H1 (cell line): ENCODE results near the gene SMARCC2. TPM values are rescaled to one million over a fixed set of nuclear protein-coding genes. Genes with fewer than 3 reads are reported as not detected.

Source experiments
- CTCF ChIA-PET: fragments of 300-600 bp; sonication (Branson Sonifier 250); formaldehyde crosslinking; loops from one replicate; lab custom pipeline; 2021; ENCODE audit not compliant: partially characterized antibody; lab: Charles Lee
- POLR2A ChIA-PET: fragments of 300-600 bp; sonication (Branson Sonifier 250); formaldehyde crosslinking; loops from one replicate; lab custom pipeline; 2021; ENCODE audit warnings: inconsistent platforms; ENCODE audit not compliant: partially characterized antibody; lab: Charles Lee
- DNase-seq, 2 experiments: peaks; one replicate each; pipeline versions ENCODE4 v3.0.0 to v3.0.0-alpha.2; 2010 to 2022; ENCODE audit warnings: low spot score in 2 of 2, low read depth in 1 of 2, mixed read lengths in 1 of 2
- FAIRE-seq: peaks from 2 replicates; lab custom pipeline; 2011; peaks lifted over from hg19 to GRCh38; lab: Jason Lieb, UNC
- H2AFZ ChIP-seq: 2 replicates; pipeline ENCODE4 v1.8.1; 2012; ENCODE audit warnings: low read length, inconsistent platforms
- H2AK5ac ChIP-seq: 2 replicates; pipeline ENCODE4 v1.6.1; 2013; ENCODE audit warnings: low read depth, low read length
- H2BK120ac ChIP-seq: replicated peaks from 2 replicates; pipeline ENCODE3; 2013; ENCODE audit warnings: low read depth, low read length, inconsistent platforms
- H2BK12ac ChIP-seq: 2 replicates; pipeline ENCODE4 v1.6.1; 2013; ENCODE audit warnings: low read depth, low read length
- H2BK15ac ChIP-seq: 2 replicates; pipeline ENCODE4 v1.6.1; 2013; ENCODE audit warnings: low read length
- H2BK20ac ChIP-seq: 2 replicates; pipeline ENCODE4 v1.6.1; 2013; ENCODE audit warnings: low read length
- H2BK5ac ChIP-seq: 2 replicates; pipeline ENCODE4 v1.6.1; 2013; ENCODE audit warnings: low read depth, low read length
- H3K14ac ChIP-seq: 2 replicates; pipeline ENCODE4 v1.6.1; 2013; ENCODE audit warnings: inconsistent platforms; ENCODE audit not compliant: insufficient read length
- H3K18ac ChIP-seq: 2 replicates; pipeline ENCODE4 v1.6.1; 2013; ENCODE audit warnings: low read length; ENCODE audit errors: extremely low read depth
- H3K23ac ChIP-seq: 2 replicates; pipeline ENCODE4 v1.6.1; 2013; ENCODE audit warnings: inconsistent platforms; ENCODE audit not compliant: insufficient read length
- H3K23me2 ChIP-seq: 2 replicates; pipeline ENCODE4 v1.6.1; 2013; ENCODE audit warnings: low read depth, low read length
- H3K27ac ChIP-seq: 2 replicates; pipeline ENCODE4 v1.6.1; 2011; ENCODE audit warnings: low read depth, low read length, inconsistent platforms
- H3K27me3 ChIP-seq, 4 experiments: replicated peaks in 1 of 4; 1 replicate in 1 of 4; 2 replicates in 3 of 4; pipeline versions ENCODE4 v1.6.1 to v1.8.1; 2011 to 2013; ENCODE audit warnings: low read length in 3 of 4, mild to moderate bottlenecking in 3 of 4, inconsistent platforms in 2 of 4, mixed read lengths in 2 of 4, moderate library complexity in 1 of 4; ENCODE audit not compliant: control insufficient read depth in 3 of 4, insufficient read depth in 3 of 4; ENCODE audit errors: extremely low read depth in 1 of 4
- H3K36me3 ChIP-seq, 4 experiments: 2 replicates each; pipeline versions ENCODE4 v1.6.1 to v1.8.1; 2011 to 2013; ENCODE audit warnings: mild to moderate bottlenecking in 4 of 4, low read length in 3 of 4, moderate library complexity in 2 of 4, control low read depth in 1 of 4, inconsistent platforms in 1 of 4; ENCODE audit not compliant: insufficient read depth in 4 of 4, control insufficient read depth in 2 of 4
- H3K4ac ChIP-seq: replicated peaks from 2 replicates; pipeline ENCODE3; 2013; ENCODE audit warnings: low read length, low read depth, mixed read lengths, inconsistent platforms; ENCODE audit not compliant: insufficient read length
- H3K4me1 ChIP-seq, 4 experiments: replicated peaks in 1 of 4; 1 replicate in 1 of 4; 2 replicates in 3 of 4; pipeline versions ENCODE4 v1.6.1 to v1.8.1; 2011 to 2013; ENCODE audit warnings: low read length in 3 of 4, inconsistent platforms in 2 of 4, mixed read lengths in 1 of 4; ENCODE audit not compliant: insufficient read depth in 4 of 4, control insufficient read depth in 3 of 4
- H3K4me2 ChIP-seq, 2 experiments: 2 replicates each; pipeline versions ENCODE4 v1.6.1 to v1.8.1; 2011 to 2013; ENCODE audit warnings: low read depth in 2 of 2, low read length in 2 of 2, control low read depth in 1 of 2, inconsistent platforms in 1 of 2, mild to moderate bottlenecking in 1 of 2; ENCODE audit not compliant: insufficient read depth in 1 of 2
- H3K4me3 ChIP-seq, 4 experiments: fragments of 200-600, 300-600 bp in 1 of 4; sonication (generic), shearing (Covaris generic), sonication (Bioruptor Twin) in 1 of 4; 2 replicates each; pipeline versions ENCODE4 v1.5.1 to v1.8.1; 2011 to 2016; ENCODE audit warnings: low read length in 4 of 4, low read depth in 3 of 4, control low read depth in 2 of 4, inconsistent platforms in 2 of 4, mild to moderate bottlenecking in 2 of 4, mixed read lengths in 1 of 4, moderate library complexity in 1 of 4; ENCODE audit not compliant: insufficient read depth in 2 of 4; ENCODE audit errors: extremely low read depth in 1 of 4
- H3K56ac ChIP-seq: replicated peaks from 2 replicates; pipeline ENCODE3; 2013; ENCODE audit warnings: low read depth, mild to moderate bottlenecking, mixed read lengths, low read length, inconsistent platforms; ENCODE audit not compliant: insufficient read length
- H3K79me1 ChIP-seq: 2 replicates; pipeline ENCODE4 v1.6.1; 2013; ENCODE audit warnings: low read depth, low read length, control low read depth
- H3K79me2 ChIP-seq, 2 experiments: 2 replicates each; pipeline versions ENCODE4 v1.6.1 to v1.8.1; 2012 to 2013; ENCODE audit warnings: low read length in 2 of 2, mild to moderate bottlenecking in 2 of 2, inconsistent platforms in 1 of 2; ENCODE audit not compliant: insufficient read depth in 2 of 2, control insufficient read depth in 1 of 2
- H3K9ac ChIP-seq, 4 experiments: replicated peaks in 1 of 4; 1 replicate in 1 of 4; 2 replicates in 3 of 4; pipeline versions ENCODE4 v1.6.1 to v1.8.1; 2011 to 2013; ENCODE audit warnings: low read depth in 3 of 4, low read length in 3 of 4, control low read depth in 2 of 4, mild to moderate bottlenecking in 2 of 4, moderate library complexity in 2 of 4, inconsistent platforms in 1 of 4; ENCODE audit errors: extremely low read depth in 1 of 4
- H3K9me3 ChIP-seq, 2 experiments: 2 replicates each; pipeline versions ENCODE4 v1.6.1 to v1.8.1; 2012 to 2013; ENCODE audit warnings: mild to moderate bottlenecking in 2 of 2, moderate library complexity in 2 of 2, control low read depth in 1 of 2, inconsistent platforms in 1 of 2, low read depth in 1 of 2, low read length in 1 of 2, mixed read lengths in 1 of 2; ENCODE audit not compliant: insufficient read depth in 2 of 2
- H4K20me1 ChIP-seq, 2 experiments: replicated peaks in 1 of 2; 2 replicates each; pipeline versions ENCODE3 to v1.8.1; 2011 to 2013; ENCODE audit warnings: inconsistent platforms in 2 of 2, low read length in 2 of 2, mild to moderate bottlenecking in 1 of 2; ENCODE audit not compliant: insufficient read depth in 2 of 2, control insufficient read depth in 1 of 2
- H4K5ac ChIP-seq: 2 replicates; pipeline ENCODE4 v1.6.1; 2013; ENCODE audit warnings: low read length, low read depth, mixed read lengths, inconsistent platforms; ENCODE audit not compliant: insufficient read length
- H4K8ac ChIP-seq: 2 replicates; pipeline ENCODE4 v1.8.0; 2013; ENCODE audit warnings: mild to moderate bottlenecking, moderate library complexity, low read length, inconsistent platforms; ENCODE audit not compliant: insufficient read depth; ENCODE audit errors: extremely low read depth
- H4K91ac ChIP-seq: replicated peaks from 2 replicates; pipeline ENCODE3; 2013; ENCODE audit warnings: low read length, mixed read lengths, inconsistent platforms; ENCODE audit not compliant: insufficient read length
- BACH1 ChIP-seq: IDR thresholded peaks from 2 replicates; pipeline ENCODE4 v1.6.1; 2012; ENCODE audit warnings: low read length, improper control_type of control experiment
- CHD2 ChIP-seq: IDR thresholded peaks from 2 replicates; pipeline ENCODE4 v1.6.1; 2012; ENCODE audit warnings: low read length, improper control_type of control experiment
- EGR1 ChIP-seq: IDR thresholded peaks from 2 replicates; pipeline ENCODE4 v1.6.1; 2011; ENCODE audit warnings: low read depth, low read length, borderline replicate concordance
- EZH2 ChIP-seq: fragments of 200-600 bp; sonication (generic); IDR thresholded peaks from 2 replicates; pipeline ENCODE4 v1.7.1; 2012; ENCODE audit warnings: low read depth, mild to moderate bottlenecking, moderate library complexity, low read length, inconsistent platforms; ENCODE audit not compliant: severe bottlenecking
- GABPA ChIP-seq: IDR thresholded peaks from 2 replicates; pipeline ENCODE4 v1.6.1; 2011; ENCODE audit warnings: mild to moderate bottlenecking, low read length, moderate library complexity, borderline replicate concordance; ENCODE audit not compliant: insufficient read depth
- JUN ChIP-seq: IDR thresholded peaks from 2 replicates; pipeline ENCODE4 v1.6.1; 2011; ENCODE audit warnings: low read depth, mild to moderate bottlenecking, improper control_type of control experiment, low read length
- JUND ChIP-seq: IDR thresholded peaks from 2 replicates; pipeline ENCODE4 v1.6.1; 2011; ENCODE audit warnings: mild to moderate bottlenecking, improper control_type of control experiment, low read length
- POLR2A ChIP-seq, 2 experiments: IDR thresholded peaks; 1 replicate in 1 of 2; 2 replicates in 1 of 2; pipeline ENCODE4 v1.6.1; 2011; ENCODE audit warnings: low read depth in 2 of 2, low read length in 2 of 2, mild to moderate bottlenecking in 2 of 2; ENCODE audit errors: control extremely low read depth in 1 of 2
- RFX5 ChIP-seq: IDR thresholded peaks from 2 replicates; pipeline ENCODE4 v1.6.1; 2011; ENCODE audit warnings: low read depth, low read length, improper control_type of control experiment, borderline replicate concordance
- SIN3A ChIP-seq, 2 experiments: IDR thresholded peaks in 1 of 2; conservative IDR thresholded peaks in 1 of 2; 2 replicates each; pipeline ENCODE4 v1.6.1; 2011 to 2012; ENCODE audit warnings: low read length in 2 of 2, improper control_type of control experiment in 1 of 2, low read depth in 1 of 2, mild to moderate bottlenecking in 1 of 2
- ZNF274 ChIP-seq: IDR thresholded peaks from 2 replicates; pipeline ENCODE4 v1.7.0; 2012; ENCODE audit warnings: low read length, borderline replicate concordance; ENCODE audit errors: extremely low read depth
- WGBS, 2 experiments: shearing (Covaris generic) in 1 of 2; methylation state at CpG; one replicate each; pipeline versions ENCODE4 v1.1.6 to v1.1.7; 2013 to 2015; ENCODE audit warnings: low lambda C conversion rate in 2 of 2, mixed read lengths in 2 of 2, inconsistent platforms in 1 of 2, low coverage in 1 of 2, missing lambda C conversion rate in 1 of 2; ENCODE audit not compliant: insufficient replicate concordance in 2 of 2, insufficient coverage in 1 of 2, insufficient read length in 1 of 2; ENCODE audit errors: extremely low coverage in 1 of 2, missing lambda C conversion rate in 1 of 2; 5-methylcytosine and 5-hydroxymethylcytosine counted together
- polyA plus RNA-seq, 7 experiments: library from polyadenylated mRNA; depleted of rRNA in 3 of 7; stranded (reverse) in 5 of 7; unstranded in 2 of 7; fragments of >200 nt in 5 of 7; fragments of 200-250 nt in 2 of 7; gene quantifications; 1 replicate in 5 of 7; 2 replicates in 1 of 7; 4 replicates in 1 of 7; pipeline versions ENCODE4 v1.2.1 to v1.2.3, GENCODE V29; 2011 to 2013; ENCODE audit warnings: missing spikeins in 2 of 7, mixed read lengths in 2 of 7
- total RNA-seq: library from RNA; stranded (reverse); fragmentation: NEBNext Ultra II Directional; extraction: Animal tissue kit (Norgen Biotek cat#: 25700); gene quantifications from 2 replicates; pipeline ENCODE4 v1.2.1, GENCODE V29; 2021
- TF ChIP-seq, protein P1 (sequence below): IDR thresholded peaks from 2 replicates; pipeline ENCODE4 v1.6.1; 2012; ENCODE audit warnings: low read length, inconsistent platforms
- TF ChIP-seq, protein P2 (sequence below): IDR thresholded peaks from 2 replicates; pipeline ENCODE4 v1.6.1; 2012; ENCODE audit warnings: inconsistent platforms

Gene SMARCC2
- total and polyA plus RNA-seq, 2 of the 8 experiments (the other 6 are each of a cell fraction or from before 2014, with no cell fraction given) = 33.9 to 78.5 TPM

DNA sequence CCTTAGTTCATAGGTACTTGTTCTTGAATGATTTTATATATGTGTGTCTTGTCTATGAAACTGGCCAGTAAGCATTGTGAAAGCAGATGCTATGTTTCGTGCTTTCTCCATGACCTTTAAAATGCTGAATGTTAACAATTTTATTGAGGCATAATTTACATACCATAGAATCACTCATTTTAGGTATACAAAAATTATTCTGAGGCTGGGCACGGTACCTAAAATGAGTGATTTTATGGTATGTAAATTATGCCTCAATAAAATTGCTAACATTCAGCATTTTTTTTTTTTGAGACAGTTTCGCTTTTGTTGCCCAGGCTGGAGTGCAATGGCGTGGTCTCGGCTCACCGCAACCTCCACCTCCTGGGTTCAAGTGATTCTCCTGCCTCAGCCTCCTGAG, 54.4 kb downstream of the SMARCC2 start:
- Histone ChIP-seq H3K4me1 (no peaks in the 10 kb centered on the region), H2AFZ (no peak overlapping the region), H3K56ac (no peak overlapping the region), H4K91ac (no peak overlapping the region), H4K5ac (no peak overlapping the region), H3K36me3 (peaks cover 25 to 79% (median 63%) of the 10 kb centered on the region in 4 experiments), H3K9ac (no peak overlapping the region), H4K8ac (no peak overlapping the region), H3K18ac (no peak overlapping the region), H2BK15ac (no peak overlapping the region), H3K4ac (no peak overlapping the region), H2AK5ac (no peak overlapping the region), H4K20me1 (no peaks in the 10 kb centered on the region), H3K9me3 (no peaks in the 10 kb centered on the region; a peak in 1 of 4 replicates), H3K79me1 (no peaks in the 10 kb centered on the region), H2BK20ac (no peak overlapping the region), H3K4me3 (no peak overlapping the region), H3K27ac (no peak overlapping the region), H3K14ac (no peak overlapping the region), H3K23me2 (no peaks in the 10 kb centered on the region), H3K4me2 (no peak overlapping the region), H2BK120ac (no peak overlapping the region), H2BK5ac (no peak overlapping the region), H3K23ac (no peak overlapping the region), H2BK12ac (no peak overlapping the region), H3K27me3 (no peaks in the 10 kb centered on the region), H3K79me2 (peaks cover 0 to 5% of the 10 kb centered on the region in 2 experiments; a peak in 1 of 4 replicates)
- FAIRE-seq (no peak), DNase-seq (no peak)
- TF ChIP-seq, protein P1, sequence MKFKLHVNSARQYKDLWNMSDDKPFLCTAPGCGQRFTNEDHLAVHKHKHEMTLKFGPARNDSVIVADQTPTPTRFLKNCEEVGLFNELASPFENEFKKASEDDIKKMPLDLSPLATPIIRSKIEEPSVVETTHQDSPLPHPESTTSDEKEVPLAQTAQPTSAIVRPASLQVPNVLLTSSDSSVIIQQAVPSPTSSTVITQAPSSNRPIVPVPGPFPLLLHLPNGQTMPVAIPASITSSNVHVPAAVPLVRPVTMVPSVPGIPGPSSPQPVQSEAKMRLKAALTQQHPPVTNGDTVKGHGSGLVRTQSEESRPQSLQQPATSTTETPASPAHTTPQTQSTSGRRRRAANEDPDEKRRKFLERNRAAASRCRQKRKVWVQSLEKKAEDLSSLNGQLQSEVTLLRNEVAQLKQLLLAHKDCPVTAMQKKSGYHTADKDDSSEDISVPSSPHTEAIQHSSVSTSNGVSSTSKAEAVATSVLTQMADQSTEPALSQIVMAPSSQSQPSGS = no peak
- TF ChIP-seq EGR1 (no peak), ZNF274 (no peak), EZH2 (no peak), GABPA (no peak), JUN (no peak), POLR2A (IDR thresholded peaks at IDR 0.05; ENCODE audit: control extremely low read depth in 1 of 2, low read depth in 2 of 2, low read length in 2 of 2) (no peak), JUND (no peak), BACH1 (no peak), SIN3A (conservative IDR thresholded peaks at IDR 0.05 in 1 of 2, IDR thresholded peaks at IDR 0.05 in 1 of 2; ENCODE audit: low read depth in 1 of 2, low read length in 2 of 2) (no peak), CHD2 (no peak), RFX5 (no peak)
- TF ChIP-seq, protein P2, sequence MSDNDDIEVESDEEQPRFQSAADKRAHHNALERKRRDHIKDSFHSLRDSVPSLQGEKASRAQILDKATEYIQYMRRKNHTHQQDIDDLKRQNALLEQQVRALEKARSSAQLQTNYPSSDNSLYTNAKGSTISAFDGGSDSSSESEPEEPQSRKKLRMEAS = no peak
- 92% methylated on average over 6 of the region's 6 CpGs; no CpG with 5 or more reads in 1 of the 2 experiments for WGBS, 2 experiments
- CTCF ChIA-PET = interaction anchor here (0.6 kb wide), 1 partner anchor 16 kb away, joined by 5 read pairs; no protein-coding TSS in a partner anchor
- POLR2A ChIA-PET = interaction anchor here (0.9 kb wide), 1 partner anchor 10 kb away, joined by 4 read pairs; no protein-coding TSS in a partner anchor
